Measurements from ENCODE around the gene SENP7.

GRCh38 chr3:101453961-101454360, 59.1 kb downstream of the SENP7 start:
- TF ChIP-seq CTCF (IDR thresholded peaks at IDR 0.05; ENCODE audit: low read length) (no peak), EZH2 (IDR thresholded peaks at IDR 0.05; ENCODE audit: borderline replicate concordance, low read length) (no peak)
